GM12891 (cell line): ENCODE data around the gene RGL1.

Source experiments
- POLR2A ChIP-seq: IDR thresholded peaks from 2 replicates; pipeline ENCODE4 v1.6.1; 2011; ENCODE audit warnings: low read depth, low read length, control low read depth
- TAF1 ChIP-seq: IDR thresholded peaks from 2 replicates; pipeline ENCODE4 v1.6.1; 2011; ENCODE audit warnings: low read depth, low read length, control low read depth

GRCh38 chr1:183780757-183781156 lies 24.2 kb upstream of the RGL1 start:
- TF ChIP-seq TAF1 (no peak), POLR2A (no peak)
